WTC11 (cell line): ENCODE results near the gene PLCG2.

Experiments used
- CTCF ChIP-seq: fragments of 200-600 bp; IDR thresholded peaks from 2 replicates; pipeline ENCODE4 v1.8.0; 2022; ENCODE audit warnings: antibody characterized with exemption
- E2F5 ChIP-seq: sonication (generic); formaldehyde crosslinking; IDR thresholded peaks from 2 replicates; pipeline ENCODE4 v1.8.1; 2022; ENCODE audit warnings: mild to moderate bottlenecking, moderate library complexity, missing genetic modification reagents
- ERG ChIP-seq: fragments of 250-450 bp; sonication (Bioruptor Pico); IDR thresholded peaks from 2 replicates; pipeline ENCODE4 v1.8.0; 2021; ENCODE audit warnings: mild to moderate bottlenecking
- ETV6 ChIP-seq: sonication (generic); formaldehyde crosslinking; IDR thresholded peaks from 2 replicates; pipeline ENCODE4 v1.8.1; 2022; ENCODE audit warnings: mild to moderate bottlenecking, missing genetic modification reagents
- JUN ChIP-seq: sonication (generic); formaldehyde crosslinking; IDR thresholded peaks from 2 replicates; pipeline ENCODE4 v1.8.0; 2023; ENCODE audit warnings: mild to moderate bottlenecking, missing genetic modification reagents
- PRRX2 ChIP-seq: fragments of 250-450 bp; sonication (Bioruptor Pico); IDR thresholded peaks from 2 replicates; pipeline ENCODE4 v1.8.0; 2021; ENCODE audit warnings: mild to moderate bottlenecking
- SP1 ChIP-seq: sonication (generic); formaldehyde crosslinking; conservative IDR thresholded peaks from 2 replicates; pipeline ENCODE4 v1.8.1; 2022; ENCODE audit warnings: missing genetic modification reagents
- ZNF423 ChIP-seq: fragments of 250-450 bp; sonication (Bioruptor Pico); IDR thresholded peaks from 2 replicates; pipeline ENCODE4 v2.1.2; 2022; ENCODE audit warnings: mild to moderate bottlenecking, moderate library complexity
- ZNF512 ChIP-seq: sonication (generic); formaldehyde crosslinking; IDR thresholded peaks from 2 replicates; pipeline ENCODE4 v1.8.1; 2022; ENCODE audit warnings: missing genetic modification reagents, borderline replicate concordance
- TF ChIP-seq, protein P1 (sequence below): sonication (generic); formaldehyde crosslinking; IDR thresholded peaks from 2 replicates; pipeline ENCODE4 v1.8.1; 2023; ENCODE audit warnings: mild to moderate bottlenecking, missing genetic modification reagents
- TF ChIP-seq, protein P2 (sequence below): sonication (generic); formaldehyde crosslinking; IDR thresholded peaks from 2 replicates; pipeline ENCODE4 v1.8.1; 2023; ENCODE audit warnings: mild to moderate bottlenecking, moderate library complexity, missing genetic modification reagents

- TF ChIP-seq JUN (CRISPR knock-in tag), result no peak
- TF ChIP-seq, protein P1, sequence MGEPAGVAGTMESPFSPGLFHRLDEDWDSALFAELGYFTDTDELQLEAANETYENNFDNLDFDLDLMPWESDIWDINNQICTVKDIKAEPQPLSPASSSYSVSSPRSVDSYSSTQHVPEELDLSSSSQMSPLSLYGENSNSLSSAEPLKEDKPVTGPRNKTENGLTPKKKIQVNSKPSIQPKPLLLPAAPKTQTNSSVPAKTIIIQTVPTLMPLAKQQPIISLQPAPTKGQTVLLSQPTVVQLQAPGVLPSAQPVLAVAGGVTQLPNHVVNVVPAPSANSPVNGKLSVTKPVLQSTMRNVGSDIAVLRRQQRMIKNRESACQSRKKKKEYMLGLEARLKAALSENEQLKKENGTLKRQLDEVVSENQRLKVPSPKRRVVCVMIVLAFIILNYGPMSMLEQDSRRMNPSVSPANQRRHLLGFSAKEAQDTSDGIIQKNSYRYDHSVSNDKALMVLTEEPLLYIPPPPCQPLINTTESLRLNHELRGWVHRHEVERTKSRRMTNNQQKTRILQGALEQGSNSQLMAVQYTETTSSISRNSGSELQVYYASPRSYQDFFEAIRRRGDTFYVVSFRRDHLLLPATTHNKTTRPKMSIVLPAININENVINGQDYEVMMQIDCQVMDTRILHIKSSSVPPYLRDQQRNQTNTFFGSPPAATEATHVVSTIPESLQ (CRISPR knock-in tag), result no peak
- no peak for TF ChIP-seq E2F5 (CRISPR knock-in tag)
- no peak for TF ChIP-seq SP1 (CRISPR knock-in tag)
- TF ChIP-seq CTCF, result no peak
- no peak for TF ChIP-seq ZNF512 (CRISPR knock-in tag)
- TF ChIP-seq ERG (CRISPR knock-in tag), result no peak
- no peak for TF ChIP-seq PRRX2
- no peak for TF ChIP-seq ZNF423 (CRISPR knock-in tag)
- TF ChIP-seq, protein P2, sequence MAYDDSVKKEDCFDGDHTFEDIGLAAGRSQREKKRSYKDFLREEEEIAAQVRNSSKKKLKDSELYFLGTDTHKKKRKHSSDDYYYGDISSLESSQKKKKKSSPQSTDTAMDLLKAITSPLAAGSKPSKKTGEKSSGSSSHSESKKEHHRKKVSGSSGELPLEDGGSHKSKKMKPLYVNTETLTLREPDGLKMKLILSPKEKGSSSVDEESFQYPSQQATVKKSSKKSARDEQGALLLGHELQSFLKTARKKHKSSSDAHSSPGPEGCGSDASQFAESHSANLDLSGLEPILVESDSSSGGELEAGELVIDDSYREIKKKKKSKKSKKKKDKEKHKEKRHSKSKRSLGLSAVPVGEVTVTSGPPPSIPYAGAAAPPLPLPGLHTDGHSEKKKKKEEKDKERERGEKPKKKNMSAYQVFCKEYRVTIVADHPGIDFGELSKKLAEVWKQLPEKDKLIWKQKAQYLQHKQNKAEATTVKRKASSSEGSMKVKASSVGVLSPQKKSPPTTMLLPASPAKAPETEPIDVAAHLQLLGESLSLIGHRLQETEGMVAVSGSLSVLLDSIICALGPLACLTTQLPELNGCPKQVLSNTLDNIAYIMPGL (CRISPR knock-in tag), result no peak
- no peak for TF ChIP-seq ETV6 (CRISPR knock-in tag)
Measured at GRCh38 chr16:81902025-81902424, 122.9 kb downstream of the PLCG2 start.
